HepG2 (cell line): Measurements from ENCODE around the gene PMVK. TPM values are rescaled to one million over a fixed set of nuclear protein-coding genes. Genes with fewer than 3 reads are reported as not detected.

Source experiments
- BHLHE40 ChIP-seq: IDR thresholded peaks from 2 replicates; pipeline ENCODE4 v1.6.1; 2011; ENCODE audit warnings: low read length, improper control_type of control experiment
- GABPB1 ChIP-seq: IDR thresholded peaks from 2 replicates; pipeline ENCODE4 v1.6.1; 2016; ENCODE audit warnings: mild to moderate bottlenecking, missing genetic modification reagents, moderate library complexity, missing compliant biosample characterization
- MXD1 ChIP-seq: sonication (generic); formaldehyde crosslinking; IDR thresholded peaks from 2 replicates; pipeline ENCODE4 v1.4.0; 2020; ENCODE audit warnings: mild to moderate bottlenecking, missing genetic modification reagents
- NFAT5 ChIP-seq: sonication (generic); formaldehyde crosslinking; IDR thresholded peaks from 2 replicates; pipeline ENCODE4 v1.4.0; 2020; ENCODE audit warnings: missing genetic modification reagents
- NFE2L2 ChIP-seq: fragments of 150-350 bp; IDR thresholded peaks from 2 replicates; pipeline ENCODE4 v1.6.1; 2014; ENCODE audit warnings: low read length
- NKX3-1 ChIP-seq: sonication (generic); formaldehyde crosslinking; IDR thresholded peaks from 2 replicates; pipeline ENCODE4 v1.5.0; 2020; ENCODE audit warnings: missing genetic modification reagents
- PCBP2 ChIP-seq: fragments of 200-400 bp; formaldehyde crosslinking; optimal IDR thresholded peaks from 2 replicates; pipeline ENCODE3; 2018; ENCODE audit warnings: low read length, low read depth; ENCODE audit not compliant: poor library complexity, severe bottlenecking
- POLR2AphosphoS5 ChIP-seq: IDR thresholded peaks from 2 replicates; pipeline ENCODE4 v1.6.1; 2012; ENCODE audit warnings: low read depth, low read length
- POLR2G ChIP-seq: fragments of 200-400 bp; formaldehyde crosslinking; IDR thresholded peaks from 2 replicates; pipeline ENCODE4 v1.6.1; 2018; ENCODE audit warnings: mild to moderate bottlenecking, low read depth, low read length, moderate library complexity
- SALL2 ChIP-seq: sonication (generic); formaldehyde crosslinking; IDR thresholded peaks from 2 replicates; pipeline ENCODE4 v1.8.1; 2023; ENCODE audit warnings: mild to moderate bottlenecking, missing genetic modification reagents, inconsistent platforms
- SCMH1 ChIP-seq: sonication (generic); formaldehyde crosslinking; IDR thresholded peaks from 2 replicates; pipeline ENCODE4 v1.9.0; 2021; ENCODE audit warnings: missing genetic modification reagents, mild to moderate bottlenecking, borderline replicate concordance
- SIN3A ChIP-seq: IDR thresholded peaks from 2 replicates; pipeline ENCODE4 v1.6.1; 2011; ENCODE audit warnings: low read depth, mild to moderate bottlenecking, control low read depth, low read length, borderline replicate concordance
- SKI ChIP-seq: fragments of 450-650 bp; IDR thresholded peaks from one replicate; pipeline ENCODE4 v1.6.1; 2018; ENCODE audit warnings: mild to moderate bottlenecking; ENCODE audit not compliant: partially characterized antibody
- TBX2 ChIP-seq: sonication (generic); formaldehyde crosslinking; IDR thresholded peaks from 2 replicates; pipeline ENCODE4 v1.5.0; 2020; ENCODE audit warnings: missing genetic modification reagents, mild to moderate bottlenecking, borderline replicate concordance
- THAP11 ChIP-seq: IDR thresholded peaks from 2 replicates; pipeline ENCODE4 v1.6.1; 2016; ENCODE audit warnings: missing biosample characterization, missing genetic modification reagents
- TOE1 ChIP-seq: sonication (generic); formaldehyde crosslinking; IDR thresholded peaks from 2 replicates; pipeline ENCODE4 v1.4.0; 2020; ENCODE audit warnings: mild to moderate bottlenecking, missing genetic modification reagents
- ZNF362 ChIP-seq: sonication (generic); formaldehyde crosslinking; IDR thresholded peaks from 2 replicates; pipeline ENCODE4 v1.4.0; 2020; ENCODE audit warnings: missing genetic modification reagents, mild to moderate bottlenecking, borderline replicate concordance
- ZNF687 ChIP-seq: sonication (generic); formaldehyde crosslinking; IDR thresholded peaks from 2 replicates; pipeline ENCODE4 v1.5.1; 2020; ENCODE audit warnings: mild to moderate bottlenecking, missing genetic modification reagents, moderate library complexity
- polyA plus RNA-seq, 8 experiments: library from polyadenylated mRNA; depleted of rRNA in 3 of 8; stranded (reverse) in 7 of 8; unstranded in 1 of 8; fragments of >200 nt; fragmentation: Illumina TruSeq in 4 of 8; extraction: Trizol in 4 of 8; gene quantifications; 2 replicates each; pipeline versions ENCODE4 v1.2.1 to v1.2.3, GENCODE V29; 2011 to 2016; ENCODE audit warnings: low read depth in 4 of 8, missing spikeins in 1 of 8, mixed read lengths in 1 of 8; ENCODE audit not compliant: insufficient read depth in 1 of 8
- total RNA-seq, 5 experiments: library from RNA; depleted of rRNA; stranded (reverse); fragments of >200 nt; fragmentation: Illumina TruSeq; extraction: Trizol; gene quantifications; 2 replicates each; pipeline ENCODE4 v1.2.3, GENCODE V29; 2016; ENCODE audit warnings: low read depth in 1 of 5

Gene PMVK
- total and polyA plus RNA-seq, 2 of the 13 experiments (the other 11 are each of a cell fraction or from before 2014, with no cell fraction given): 3.9 to 12.6 TPM

- TF ChIP-seq TOE1 (CRISPR knock-in tag) (no peak), PCBP2 (peak; percentile 26), GABPB1 (CRISPR knock-in tag) (peak; percentile 12; the same call in 1 of the 2 replicates), THAP11 (peak; percentile 34; the same call in 1 of the 2 replicates), BHLHE40 (no peak), TBX2 (CRISPR knock-in tag) (peak; percentile 48; the same call in 1 of the 2 replicates), ZNF687 (CRISPR knock-in tag) (peak; percentile 77), NFE2L2 (no peak), SCMH1 (CRISPR knock-in tag) (no peak), POLR2AphosphoS5 (peak; percentile 89), ZNF362 (CRISPR knock-in tag) (0 out of 2 replicates have a peak, but pooled peaks have one; percentile 24), NFAT5 (CRISPR knock-in tag) (no peak), SALL2 (CRISPR knock-in tag) (no peak), SIN3A (peak; percentile 35; the same call in 1 of the 2 replicates), POLR2G (peak; percentile 95), MXD1 (no peak), SKI (no peak), NKX3-1 (CRISPR knock-in tag) (no peak)
These were observed 34.3 kb upstream of the PMVK start, which contains the start of gene SHC1 (continued) for GRCh38 chr1:154970631-154971340.
